SKM-1 treated with dmso at 0.1 percent for 144 hours (cell line): ENCODE data around the gene SIGLEC14.
"Not testable (repeated sequence)": the region's sequence is repeated elsewhere in the genome, so short reads cannot be mapped to it uniquely, and the experiment has no call there.

Experiments used
- DNase-seq: peaks from one replicate; lab custom pipeline; 2025; ENCODE audit not compliant: unreplicated experiment; lab: John Stamatoyannopoulos, UW

The SIGLEC14 gene

GRCh38 chr19:51646730-51647129, at the start of gene SIGLEC14:
TSS of gene SIGLEC14 (minus strand) at chr19:51646825. CDS start at chr19:51646759, 66 bp downstream.
- DNase-seq: not testable (repeated sequence)

GRCh38 chr19:51695702-51696315, 49.2 kb upstream of the SIGLEC14 start:
- DNase-seq: no peak

GRCh38 chr19:51695088-51695487, 48.5 kb upstream of the SIGLEC14 start:
- no peak for DNase-seq

- no peak for DNase-seq
These were observed 47.9 kb upstream of the SIGLEC14 start for GRCh38 chr19:51694318-51695085.

- no peak for DNase-seq
These were observed 47.2 kb upstream of the SIGLEC14 start for GRCh38 chr19:51693819-51694218.

- DNase-seq: no peak
These were observed 46.6 kb upstream of the SIGLEC14 start, which contains the start of gene SPACA6 for GRCh38 chr19:51693260-51693659. TSS of gene SPACA6 (plus strand) at chr19:51693330. CDS start at chr19:51693527, 197 bp downstream.

- DNase-seq: no peak
These were observed 45.8 kb upstream of the SIGLEC14 start for GRCh38 chr19:51692468-51692867.

GRCh38 chr19:51691584-51692428, 45.2 kb upstream of the SIGLEC14 start:
- no peak for DNase-seq

GRCh38 chr19:51691074-51691583, 44.5 kb upstream of the SIGLEC14 start:
- DNase-seq: no peak

GRCh38 chr19:51690454-51691073, 43.9 kb upstream of the SIGLEC14 start:
- DNase-seq: no peak

GRCh38 chr19:51689751-51690453, 43.3 kb upstream of the SIGLEC14 start:
- no peak for DNase-seq

GRCh38 chr19:51688671-51689571, 42.3 kb upstream of the SIGLEC14 start:
- DNase-seq: no peak

GRCh38 chr19:51687791-51688670, 41.4 kb upstream of the SIGLEC14 start:
- no peak for DNase-seq

GRCh38 chr19:51686171-51686570, 39.5 kb upstream of the SIGLEC14 start:
- DNase-seq: no peak

GRCh38 chr19:51681286-51681941, 34.8 kb upstream of the SIGLEC14 start:
- no peak for DNase-seq

- no peak for DNase-seq
These were observed 33.8 kb upstream of the SIGLEC14 start for GRCh38 chr19:51680474-51680873.

- no peak for DNase-seq
These were observed 30.0 kb upstream of the SIGLEC14 start for GRCh38 chr19:51676566-51677083.
